NCI-H1930 (cell line): ENCODE results near the gene SLC26A8.

ENCODE experiments used
- DNase-seq, 2 experiments: peaks; one replicate each; lab custom pipeline; 2025; lab: John Stamatoyannopoulos, UW

The SLC26A8 gene, protein sequence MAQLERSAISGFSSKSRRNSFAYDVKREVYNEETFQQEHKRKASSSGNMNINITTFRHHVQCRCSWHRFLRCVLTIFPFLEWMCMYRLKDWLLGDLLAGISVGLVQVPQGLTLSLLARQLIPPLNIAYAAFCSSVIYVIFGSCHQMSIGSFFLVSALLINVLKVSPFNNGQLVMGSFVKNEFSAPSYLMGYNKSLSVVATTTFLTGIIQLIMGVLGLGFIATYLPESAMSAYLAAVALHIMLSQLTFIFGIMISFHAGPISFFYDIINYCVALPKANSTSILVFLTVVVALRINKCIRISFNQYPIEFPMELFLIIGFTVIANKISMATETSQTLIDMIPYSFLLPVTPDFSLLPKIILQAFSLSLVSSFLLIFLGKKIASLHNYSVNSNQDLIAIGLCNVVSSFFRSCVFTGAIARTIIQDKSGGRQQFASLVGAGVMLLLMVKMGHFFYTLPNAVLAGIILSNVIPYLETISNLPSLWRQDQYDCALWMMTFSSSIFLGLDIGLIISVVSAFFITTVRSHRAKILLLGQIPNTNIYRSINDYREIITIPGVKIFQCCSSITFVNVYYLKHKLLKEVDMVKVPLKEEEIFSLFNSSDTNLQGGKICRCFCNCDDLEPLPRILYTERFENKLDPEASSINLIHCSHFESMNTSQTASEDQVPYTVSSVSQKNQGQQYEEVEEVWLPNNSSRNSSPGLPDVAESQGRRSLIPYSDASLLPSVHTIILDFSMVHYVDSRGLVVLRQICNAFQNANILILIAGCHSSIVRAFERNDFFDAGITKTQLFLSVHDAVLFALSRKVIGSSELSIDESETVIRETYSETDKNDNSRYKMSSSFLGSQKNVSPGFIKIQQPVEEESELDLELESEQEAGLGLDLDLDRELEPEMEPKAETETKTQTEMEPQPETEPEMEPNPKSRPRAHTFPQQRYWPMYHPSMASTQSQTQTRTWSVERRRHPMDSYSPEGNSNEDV

DNA sequence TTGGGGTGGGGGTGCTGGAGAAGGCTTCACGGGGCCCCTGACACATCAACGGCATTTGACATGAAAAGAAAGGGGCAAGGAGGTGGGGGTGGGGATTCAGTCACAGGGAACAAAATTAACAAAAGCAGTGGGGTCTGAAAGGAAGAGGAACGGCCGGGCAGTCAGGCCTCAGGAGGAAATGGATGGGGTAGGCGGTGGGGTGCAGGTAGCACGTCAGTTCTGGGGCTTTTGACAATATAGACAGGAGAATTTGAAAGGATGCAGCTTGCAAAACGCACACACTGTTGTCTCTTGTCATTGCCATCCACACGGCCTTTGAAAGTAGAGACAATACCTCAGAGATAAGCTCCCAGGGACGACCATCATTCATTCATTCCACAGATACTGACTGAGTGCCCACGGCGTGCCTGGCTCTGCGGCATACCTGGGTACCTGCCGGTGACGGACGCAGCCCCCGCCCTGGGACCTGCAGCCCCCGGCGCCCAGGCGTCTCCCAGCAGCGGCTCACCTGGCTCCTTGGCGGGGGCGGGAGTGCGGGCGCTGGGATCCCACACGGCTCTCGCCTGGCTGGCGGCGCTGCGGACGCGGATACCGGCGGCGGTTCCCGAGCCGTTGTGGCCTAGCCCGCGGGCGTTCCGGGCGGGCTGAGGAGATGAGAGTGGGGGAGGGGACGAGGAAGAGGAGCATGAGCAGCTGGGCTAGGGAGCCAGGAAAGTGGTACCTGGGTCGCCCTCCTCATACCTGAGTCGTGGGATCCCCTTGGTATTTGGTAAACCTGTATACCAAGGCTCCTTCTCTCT is at the start of gene SLC26A8:
SLC26A8 (minus strand) TSS at position 646 of the 800 bp plus-strand sequence. CDS start 4,934 bp downstream, outside the sequence.
- no peak for DNase-seq

DNA sequence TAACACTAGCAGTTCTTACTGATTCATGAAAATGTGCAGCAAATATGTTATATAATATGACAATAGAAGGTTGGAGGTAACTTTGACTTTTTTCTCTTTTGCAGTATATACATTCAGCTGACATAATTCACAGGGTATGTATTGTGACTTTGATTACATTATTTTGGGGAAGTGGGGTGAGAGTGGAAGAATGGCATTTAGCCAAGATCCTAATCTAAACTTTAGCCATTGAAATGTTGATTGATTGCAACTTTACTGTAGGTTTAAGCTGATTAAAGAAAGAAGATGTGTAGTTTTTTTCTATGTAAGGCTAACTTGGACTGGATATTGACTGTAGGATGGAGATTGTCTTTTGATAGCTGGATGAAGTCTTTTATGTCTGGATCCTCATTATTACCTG is 49.1 kb upstream of the SLC26A8 start:
- DNase-seq, result no peak

DNA sequence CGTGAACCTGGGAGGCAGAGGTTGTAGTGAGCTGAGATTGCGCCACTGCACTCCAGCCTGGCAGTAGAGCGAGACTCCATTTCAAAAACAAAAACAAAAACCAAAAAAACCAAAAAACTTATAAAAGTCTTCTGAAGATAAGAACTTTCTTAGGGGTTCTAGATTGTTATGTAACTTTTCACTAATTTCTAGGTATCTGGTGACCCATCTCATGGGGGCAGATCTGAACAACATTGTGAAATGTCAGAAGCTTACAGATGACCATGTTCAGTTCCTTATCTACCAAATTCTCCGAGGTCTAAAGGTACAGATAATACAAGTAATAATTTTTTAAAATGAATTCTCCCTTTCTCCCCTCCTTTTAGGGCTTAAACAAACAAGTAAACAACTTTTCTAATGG is 48.2 kb upstream of the SLC26A8 start:
- DNase-seq, result no peak

DNA sequence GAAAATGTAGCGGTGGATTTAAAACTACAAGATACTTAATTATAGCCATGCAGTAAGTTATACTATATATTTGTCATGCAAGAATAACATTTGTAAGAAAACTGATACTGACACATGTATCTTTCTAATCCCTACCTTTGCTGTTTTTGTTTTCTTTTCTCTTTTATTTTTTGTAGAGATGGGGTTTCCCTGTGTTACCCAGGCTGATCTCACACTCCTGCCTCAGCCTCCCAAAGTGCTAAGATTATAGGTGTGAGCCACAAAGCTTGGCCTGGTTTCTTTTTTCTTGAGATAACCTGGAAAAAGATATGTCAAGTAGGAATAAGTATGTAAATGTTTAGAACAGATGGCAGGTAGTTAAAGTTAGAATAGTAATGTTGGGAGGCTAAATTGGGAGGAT is 47.3 kb upstream of the SLC26A8 start:
- no peak for DNase-seq

DNA sequence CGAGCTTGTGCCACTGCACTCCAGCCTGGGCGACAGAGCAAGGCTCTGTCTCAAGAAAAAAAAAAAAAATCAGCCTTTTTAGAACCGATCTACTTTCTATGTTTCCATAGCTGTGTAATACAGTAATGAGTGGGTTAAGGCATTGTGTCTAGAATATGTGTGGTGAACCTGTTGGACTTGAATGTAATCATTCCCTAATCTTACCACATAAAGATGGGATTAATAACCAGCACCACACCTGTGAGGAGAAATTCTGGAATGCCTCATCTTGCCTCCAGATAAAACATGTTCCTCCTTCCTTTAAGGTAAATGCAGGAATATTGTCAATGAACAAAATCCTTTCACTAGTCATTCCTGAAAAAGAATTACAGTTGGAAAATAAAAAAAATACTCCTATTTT is 46.8 kb upstream of the SLC26A8 start:
- DNase-seq, result no peak

DNA sequence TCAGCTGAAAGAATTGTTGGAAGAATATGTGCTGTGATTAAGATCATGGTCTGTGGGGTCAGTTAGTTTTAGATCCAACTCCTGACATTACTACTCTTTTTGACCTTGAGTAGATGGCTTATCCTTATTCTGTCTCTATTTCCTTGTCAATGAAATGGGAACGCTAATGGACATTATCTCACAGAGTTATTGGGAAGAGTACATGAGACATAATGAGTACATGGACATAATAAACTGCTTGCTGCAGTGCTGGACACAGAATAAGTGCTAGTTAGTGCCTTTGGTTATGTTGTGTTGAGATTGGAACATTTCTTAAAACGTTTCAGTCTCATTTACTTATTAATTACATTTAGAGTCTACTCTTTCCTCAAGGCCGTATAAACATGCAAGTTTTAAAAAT is 45.8 kb upstream of the SLC26A8 start:
- DNase-seq, result no peak

DNA sequence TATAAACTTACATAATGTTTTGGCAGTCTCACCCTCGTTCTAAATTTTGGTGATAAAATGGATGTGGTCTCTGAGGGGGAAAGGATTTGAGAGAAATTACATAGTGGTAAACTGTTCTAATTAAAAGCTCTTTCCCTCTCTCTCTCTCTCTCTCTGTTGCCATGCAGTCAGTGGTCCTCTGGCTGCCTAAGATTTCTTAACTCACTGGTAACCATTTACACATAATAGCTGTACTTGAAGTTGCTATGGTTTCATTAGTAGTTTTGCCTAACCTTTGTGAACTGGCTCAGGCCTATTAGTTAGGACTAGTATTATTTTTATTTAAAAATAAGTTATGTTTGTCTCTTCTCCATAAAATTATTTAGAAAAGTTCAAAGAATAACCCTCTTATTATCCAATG is 45.1 kb upstream of the SLC26A8 start:
- DNase-seq, result no peak

DNA sequence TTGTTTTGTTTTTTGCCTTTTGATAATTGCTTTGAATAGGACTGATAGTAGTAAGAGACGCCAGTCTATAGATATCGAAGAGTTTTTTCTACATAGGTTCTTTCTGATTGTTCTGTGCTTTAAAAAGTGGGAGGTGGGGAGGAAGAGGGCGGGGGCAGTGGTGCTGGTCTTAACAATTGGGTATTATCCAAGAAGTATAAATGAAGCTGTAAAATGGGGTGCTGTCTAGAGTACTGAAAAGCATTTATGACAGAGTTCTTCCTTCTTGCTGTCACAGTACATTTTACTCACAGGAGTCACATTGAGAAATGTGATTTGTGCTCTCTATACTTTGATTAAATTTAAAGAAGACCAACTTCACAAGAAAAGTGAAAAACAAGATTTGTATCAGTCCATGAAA is 44.1 kb upstream of the SLC26A8 start:
- no peak for DNase-seq

DNA sequence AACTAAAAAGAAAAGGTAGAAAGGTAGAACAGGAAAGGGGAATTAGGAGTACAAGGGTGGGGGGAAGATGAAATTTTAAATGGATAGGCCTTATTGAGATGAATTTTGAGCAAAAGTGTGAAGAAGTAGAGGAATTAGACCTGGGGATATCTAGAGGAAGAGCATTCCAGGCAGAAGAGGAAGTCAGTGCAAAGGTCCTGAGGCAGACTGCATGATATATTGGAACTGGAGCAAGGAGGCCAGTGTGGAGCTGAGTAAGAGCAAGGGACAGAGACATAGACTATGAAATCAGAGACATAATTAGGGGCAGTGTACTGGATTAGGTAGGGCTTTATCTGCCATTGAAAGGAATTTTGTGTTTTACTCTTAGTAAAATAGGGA is 43.6 kb upstream of the SLC26A8 start:
- DNase-seq, result no peak

DNA sequence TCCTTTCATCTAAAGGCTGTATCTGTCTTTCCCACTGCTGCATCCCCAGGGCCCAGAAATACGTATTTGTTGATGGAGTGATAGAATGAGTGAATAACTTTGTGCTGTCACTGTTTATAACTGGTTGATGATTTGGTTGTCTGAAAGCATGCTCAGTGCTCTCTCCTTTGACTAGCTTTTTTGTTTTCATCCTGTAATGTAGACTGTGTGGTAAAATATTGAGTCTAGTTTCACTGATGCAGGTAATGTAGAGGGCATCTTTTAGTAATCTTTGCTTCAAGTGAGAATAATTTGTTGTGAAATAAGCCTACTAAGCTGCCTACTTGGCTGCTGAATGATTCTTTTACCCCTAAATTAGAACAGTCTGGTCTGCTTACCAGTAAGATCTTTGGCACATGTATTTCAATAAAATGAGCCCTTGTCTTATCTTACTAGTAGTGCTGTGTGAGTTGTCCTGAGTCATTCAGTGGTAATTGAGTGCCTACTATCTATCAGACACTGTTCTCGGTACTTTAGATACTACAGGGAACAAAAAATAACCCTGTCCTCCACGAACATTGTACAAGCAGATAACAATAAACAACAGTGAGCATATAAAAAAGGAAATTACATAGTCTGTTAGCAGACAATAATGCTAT is 43.1 kb upstream of the SLC26A8 start:
- DNase-seq, result no peak

DNA sequence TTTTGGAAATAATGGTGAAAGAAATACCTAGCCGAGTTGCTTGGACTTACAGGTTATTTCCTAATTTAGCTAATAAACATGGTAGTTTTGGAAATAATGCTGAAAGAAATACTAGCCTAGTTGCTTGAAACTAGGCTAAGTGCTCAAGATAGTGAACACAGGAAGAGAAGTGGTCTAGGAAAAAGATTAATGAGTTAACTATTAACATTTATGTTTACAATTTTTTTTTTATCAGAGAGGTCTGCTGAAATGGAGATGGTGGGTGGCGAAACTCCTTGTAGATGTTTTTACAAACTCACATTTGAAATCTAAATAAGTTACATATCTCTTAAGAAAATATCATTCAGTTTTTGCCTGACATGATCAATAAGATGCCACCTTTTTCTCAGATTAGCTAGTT is 42.4 kb upstream of the SLC26A8 start:
- no peak for DNase-seq

DNA sequence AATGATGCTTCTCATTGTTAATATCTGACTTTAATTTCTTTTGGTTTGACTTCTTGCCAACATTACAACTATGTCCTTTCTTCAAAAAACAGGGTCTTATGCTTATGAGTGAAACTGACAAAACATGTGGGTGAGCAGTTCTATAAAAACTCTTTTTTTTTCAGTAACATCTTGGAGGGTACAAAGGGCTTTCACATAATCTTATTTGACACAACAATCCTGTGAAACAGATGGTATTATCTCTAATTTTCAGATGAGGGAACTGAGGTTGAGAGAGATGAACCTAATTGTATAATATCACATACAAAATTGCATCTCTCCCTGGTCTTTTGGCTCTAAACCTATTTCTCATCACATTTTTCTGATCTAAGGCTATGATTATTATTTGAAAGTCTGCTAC is 41.5 kb upstream of the SLC26A8 start:
- DNase-seq, result no peak

DNA sequence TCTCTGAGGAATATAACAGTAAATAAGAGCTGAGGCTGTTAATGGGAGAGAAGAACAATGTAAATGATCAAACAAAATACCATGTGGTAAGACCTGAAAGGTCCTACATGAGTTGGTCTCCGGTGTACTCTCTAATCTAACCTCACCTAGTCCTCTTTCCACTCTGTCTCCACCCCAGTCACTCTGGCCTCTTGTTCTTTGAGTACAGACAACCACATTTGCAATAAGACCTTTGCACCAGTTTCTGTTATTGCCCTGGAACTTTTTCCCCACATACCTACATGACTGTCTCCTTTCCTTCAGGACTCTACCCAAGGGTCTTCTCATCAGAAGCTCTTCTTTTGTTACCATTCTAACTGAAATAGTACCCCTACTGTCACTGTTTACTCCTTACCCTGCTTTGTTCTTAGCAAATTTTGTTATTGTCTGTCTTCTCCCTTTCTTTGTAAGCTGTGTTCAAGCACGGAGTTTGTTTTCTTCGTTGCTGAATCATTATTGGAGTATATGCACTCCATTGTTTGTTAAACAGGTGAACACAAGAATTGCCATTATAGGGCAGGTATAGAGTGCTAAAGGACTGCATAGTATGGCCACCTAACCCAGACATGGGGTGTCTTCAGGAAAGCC is 40.4 kb upstream of the SLC26A8 start:
- no peak for DNase-seq

DNA sequence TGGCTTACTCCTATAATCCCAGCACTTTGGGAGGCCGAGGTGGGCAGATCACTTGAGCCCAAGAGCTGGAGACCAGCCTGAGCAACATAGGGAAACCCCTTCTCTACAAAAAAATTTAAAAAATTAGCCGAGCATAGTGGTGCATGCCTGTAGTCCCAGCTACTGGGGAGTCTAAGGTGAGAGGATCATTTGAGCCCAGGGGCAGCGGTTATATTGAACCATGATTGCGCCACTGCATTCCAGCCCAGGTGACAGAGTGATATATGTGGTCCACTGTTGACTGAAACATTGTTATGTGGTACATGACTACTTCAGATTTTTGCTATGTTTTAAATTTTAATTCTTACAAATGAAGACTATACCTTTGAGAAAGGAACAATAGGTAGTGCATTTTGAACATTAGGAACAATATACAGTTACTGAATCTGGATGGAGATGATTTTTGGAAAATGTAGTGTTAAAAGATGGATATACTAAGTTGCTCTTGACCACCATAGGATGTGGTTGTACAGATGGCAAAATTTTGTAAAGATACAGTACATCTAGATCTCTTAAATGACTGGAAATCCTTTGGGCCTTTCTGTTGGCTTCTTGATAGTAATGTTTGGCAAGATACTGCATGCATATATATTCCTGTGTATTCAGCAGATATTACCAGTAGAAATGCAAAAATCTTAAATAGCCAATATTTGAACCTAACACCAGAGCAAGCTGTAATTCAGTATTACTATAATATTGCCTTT is 39.0 kb upstream of the SLC26A8 start:
- DNase-seq, result no peak

DNA sequence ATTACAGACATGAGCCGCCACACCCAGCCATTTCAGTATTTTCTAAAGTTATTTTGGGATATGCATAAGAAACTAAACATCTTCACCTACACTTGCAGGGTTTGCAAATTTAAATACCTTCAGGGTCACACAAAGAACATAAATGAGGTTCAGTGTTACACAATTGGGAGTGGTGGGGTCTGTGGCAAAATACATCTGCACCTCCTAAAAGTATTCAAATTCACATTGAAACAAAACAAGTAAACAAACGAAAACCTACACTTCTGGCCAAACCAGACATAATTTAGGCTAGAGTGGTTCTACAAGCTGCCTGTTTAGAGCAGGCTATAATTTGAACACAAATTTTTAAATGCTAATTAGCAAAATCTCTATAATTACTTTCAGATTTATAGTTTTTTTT is 37.8 kb upstream of the SLC26A8 start:
- DNase-seq, result no peak

DNA sequence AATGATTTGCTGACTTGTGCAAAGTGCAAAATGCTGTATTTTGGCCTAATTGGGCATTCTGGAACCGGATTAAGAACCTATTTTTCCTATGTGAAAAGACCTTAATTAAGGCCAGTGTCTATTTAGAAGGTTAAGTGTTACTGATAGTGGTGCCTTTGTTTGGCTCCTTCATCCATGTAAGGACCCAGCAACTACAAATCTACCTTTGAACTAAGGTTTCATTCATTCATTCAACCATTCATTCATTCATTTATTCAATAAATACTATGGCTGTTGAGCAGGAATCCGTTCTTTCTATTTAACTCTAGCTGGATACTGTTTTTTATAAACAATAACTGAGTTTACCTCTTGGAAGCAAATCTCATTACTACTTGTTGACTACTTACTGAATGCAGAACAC is 36.8 kb upstream of the SLC26A8 start:
- no peak for DNase-seq

DNA sequence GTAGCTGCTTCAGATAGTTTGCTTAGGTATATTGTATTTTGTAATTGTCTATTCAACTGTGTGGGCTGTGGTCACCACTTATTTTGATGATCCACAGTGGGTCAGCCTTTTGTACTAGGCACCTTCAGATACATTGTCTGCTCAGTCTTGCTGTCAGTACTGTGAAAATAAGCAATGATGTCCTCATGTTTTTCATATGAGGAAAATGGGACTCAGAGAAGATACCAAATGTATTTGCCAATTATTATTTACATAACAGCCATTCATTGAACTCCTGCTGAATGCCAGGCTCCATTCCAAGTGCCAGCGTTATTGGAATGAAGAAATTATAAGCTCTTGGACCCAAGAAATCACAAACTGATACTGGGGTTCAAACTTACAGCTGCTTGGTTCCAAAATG is 31.7 kb upstream of the SLC26A8 start:
- peak in 1 of 2 experiments; percentile 4 for DNase-seq

DNA sequence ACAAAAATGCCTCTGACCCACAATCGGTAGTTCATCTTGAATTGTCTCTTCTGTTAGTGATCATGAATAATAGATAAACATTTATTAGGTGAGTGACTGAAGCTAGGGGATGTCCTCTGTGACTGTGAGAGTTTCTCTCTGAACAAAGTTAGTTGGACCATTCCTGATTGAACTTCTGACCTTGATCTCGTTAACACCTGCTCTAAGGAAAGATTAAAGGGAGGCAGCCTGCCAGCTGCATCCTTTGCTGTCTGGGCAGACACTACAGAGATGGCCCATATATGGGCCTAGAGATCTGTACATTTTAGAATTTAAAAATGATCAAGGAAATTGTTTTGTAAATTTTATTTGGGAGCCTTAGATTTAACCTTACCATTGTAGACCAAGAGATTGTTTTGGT is 30.5 kb upstream of the SLC26A8 start:
- no peak for DNase-seq

DNA sequence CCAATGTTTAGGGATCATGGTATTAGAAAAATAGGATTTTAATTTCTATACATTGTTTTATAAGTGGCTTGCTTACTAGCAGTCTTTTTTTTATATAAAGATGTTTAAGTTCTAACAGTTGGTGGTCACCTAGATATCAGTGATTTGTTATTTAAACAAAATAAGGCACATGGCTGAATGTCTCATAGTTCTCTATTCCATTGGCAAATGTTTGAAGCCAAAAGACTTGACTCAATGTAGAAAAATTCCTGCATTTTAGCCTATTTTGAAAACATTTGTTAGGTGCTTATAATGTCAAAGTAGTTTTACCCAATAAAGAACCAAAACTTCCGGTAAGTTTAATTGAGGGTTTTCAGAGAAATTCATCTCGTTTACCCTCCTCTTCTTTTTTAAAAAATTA is 30.0 kb upstream of the SLC26A8 start:
- no peak for DNase-seq

DNA sequence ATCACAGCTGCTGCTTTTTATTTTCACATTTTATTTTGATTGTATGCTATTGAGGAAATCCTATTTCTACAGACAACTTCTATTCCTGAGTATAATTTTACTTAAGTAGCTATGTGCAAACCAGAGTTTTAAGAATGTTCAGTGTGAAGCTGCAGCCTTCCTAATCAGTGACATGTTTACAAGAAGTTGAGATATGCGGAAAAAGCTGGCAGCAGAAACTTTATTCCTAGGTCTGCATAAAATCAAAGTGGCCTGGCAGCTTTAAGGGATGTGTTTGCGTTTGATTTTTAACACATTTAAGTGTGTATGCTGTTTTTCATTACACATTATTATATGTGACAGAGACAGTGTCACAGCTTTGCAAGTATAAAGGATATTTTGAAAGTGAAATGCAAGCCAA is 29.4 kb upstream of the SLC26A8 start:
- no peak for DNase-seq

DNA sequence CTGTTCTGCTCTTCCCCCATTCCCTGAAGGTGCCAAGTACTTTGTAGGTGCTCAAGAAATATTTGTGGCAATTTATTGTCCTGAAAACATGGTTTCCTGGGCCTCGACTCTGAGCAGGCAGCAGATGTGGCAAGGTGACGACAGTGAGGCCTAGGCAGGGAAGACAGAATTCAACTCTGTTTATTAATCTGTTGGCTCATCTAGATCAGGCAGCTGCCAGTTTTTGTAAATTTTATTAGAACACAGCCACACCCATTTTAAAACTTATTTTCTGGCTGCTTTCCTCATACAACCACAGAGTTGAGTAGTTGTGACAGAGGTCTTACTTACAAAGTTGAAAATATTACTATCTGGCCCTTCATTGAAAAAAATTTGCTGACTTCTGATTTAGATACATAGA is 27.7 kb upstream of the SLC26A8 start:
- DNase-seq, result no peak
